GM18526 (cell line): Measurements from ENCODE around the gene CTBP2.

Source experiments
- POLR2A ChIP-seq: IDR thresholded peaks from 3 replicates; pipeline ENCODE4 v1.6.1; 2011; ENCODE audit not compliant: insufficient read length; ENCODE audit errors: extremely low read depth

The CTBP2 gene

GRCh38 chr10:125084191-125084613 lies 76.2 kb downstream of the CTBP2 start:
- no peak for TF ChIP-seq POLR2A

GRCh38 chr10:125083576-125083920 lies 76.8 kb downstream of the CTBP2 start:
- TF ChIP-seq POLR2A, result no peak

GRCh38 chr10:125082881-125083575 lies 77.3 kb downstream of the CTBP2 start:
- no peak for TF ChIP-seq POLR2A

- TF ChIP-seq POLR2A, result no peak
Observed at GRCh38 chr10:125081931-125082330, 78.4 kb downstream of the CTBP2 start.

- TF ChIP-seq POLR2A, result no peak
Observed at GRCh38 chr10:125080984-125081383, 79.4 kb downstream of the CTBP2 start.

- no peak for TF ChIP-seq POLR2A
Observed at GRCh38 chr10:125080296-125080695, 80.1 kb downstream of the CTBP2 start.

- no peak for TF ChIP-seq POLR2A
Observed at GRCh38 chr10:125079091-125079600, 81.2 kb downstream of the CTBP2 start.

- TF ChIP-seq POLR2A, result no peak
Observed at GRCh38 chr10:125076891-125077541, 83.3 kb downstream of the CTBP2 start.

GRCh38 chr10:125076121-125076825 lies 84.1 kb downstream of the CTBP2 start:
- no peak for TF ChIP-seq POLR2A

GRCh38 chr10:125073996-125074395 lies 86.4 kb downstream of the CTBP2 start:
- TF ChIP-seq POLR2A, result no peak

- TF ChIP-seq POLR2A, result no peak
Observed at GRCh38 chr10:125072794-125073193, 87.6 kb downstream of the CTBP2 start.

- no peak for TF ChIP-seq POLR2A
Observed at GRCh38 chr10:125071008-125071407, 89.4 kb downstream of the CTBP2 start.

- TF ChIP-seq POLR2A, result no peak
Observed at GRCh38 chr10:125068406-125068805, 92.0 kb downstream of the CTBP2 start.

- no peak for TF ChIP-seq POLR2A
Observed at GRCh38 chr10:125067764-125068163, 92.6 kb downstream of the CTBP2 start.

GRCh38 chr10:125066764-125067450 lies 93.5 kb downstream of the CTBP2 start:
- TF ChIP-seq POLR2A, result no peak
